HCEC 1CT (cell line): ENCODE data around the gene NDUFS1.
A peak's percentile ranks its signal among the peaks of the same experiment; 100 is the strongest.
"Not testable (repeated sequence)": the region's sequence is repeated elsewhere in the genome, so short reads cannot be mapped to it uniquely, and the experiment has no call there.

Experiments
- DNase-seq: peaks from one replicate; pipeline ENCODE4 v3.0.0-alpha.2; 2017

The NDUFS1 gene

GRCh38 chr2:206095536-206096332 is 63.5 kb downstream of the NDUFS1 start:
- no peak for DNase-seq

GRCh38 chr2:206092297-206092696 is 66.9 kb downstream of the NDUFS1 start:
- no peak for DNase-seq

- no peak for DNase-seq
Observed at GRCh38 chr2:206088248-206088647, 71.0 kb downstream of the NDUFS1 start.

- DNase-seq = no peak
Observed at GRCh38 chr2:206086716-206087350, 72.4 kb downstream of the NDUFS1 start.

- DNase-seq = peak; percentile 88
Observed at GRCh38 chr2:206085742-206086445, 73.3 kb downstream of the NDUFS1 start, which contains the start of gene INO80D. Gene INO80D (minus strand): TSS chr2:206086174. CDS start chr2:206063016, 23,158 bp downstream.

GRCh38 chr2:206084870-206085741 is 74.1 kb downstream of the NDUFS1 start:
- DNase-seq = peak; percentile 11

- DNase-seq = peak; percentile 83
Observed at GRCh38 chr2:206084439-206084869, 74.8 kb downstream of the NDUFS1 start.

GRCh38 chr2:206083602-206084438 is 75.4 kb downstream of the NDUFS1 start:
- no peak for DNase-seq

GRCh38 chr2:206082298-206082843 is 76.9 kb downstream of the NDUFS1 start:
- no peak for DNase-seq

- DNase-seq = no peak
Observed at GRCh38 chr2:206080927-206081326, 78.3 kb downstream of the NDUFS1 start.

- no peak for DNase-seq
Observed at GRCh38 chr2:206079699-206080465, 79.4 kb downstream of the NDUFS1 start.

- not testable (repeated sequence) for DNase-seq
Observed at GRCh38 chr2:206077879-206078278, 81.4 kb downstream of the NDUFS1 start.

- DNase-seq = no peak
Observed at GRCh38 chr2:206075113-206075512, 84.1 kb downstream of the NDUFS1 start.

GRCh38 chr2:206071807-206072206 is 87.4 kb downstream of the NDUFS1 start:
- DNase-seq = no peak

GRCh38 chr2:206069417-206069816 is 89.8 kb downstream of the NDUFS1 start:
- DNase-seq = no peak

GRCh38 chr2:206068207-206068606 is 91.0 kb downstream of the NDUFS1 start:
- DNase-seq = no peak
